Measurements from ENCODE around the gene GLIS1. TPM values are rescaled to one million over a fixed set of nuclear protein-coding genes. Genes with fewer than 3 reads are reported as not detected.

Gene GLIS1
- total and polyA plus RNA-seq, 2 of the 8 experiments (the other 6 are each of a cell fraction or from before 2014, with no cell fraction given), result 0.15 to 0.22 TPM

- Histone ChIP-seq H2AK5ac (ENCODE audit: low read depth, low read length) (no peak overlapping the region), H3K4ac (replicated peaks; ENCODE audit: insufficient read length, low read depth, low read length) (no peak overlapping the region), H3K18ac (ENCODE audit: extremely low read depth, low read length) (no peak overlapping the region), H2BK20ac (ENCODE audit: low read length) (no peak overlapping the region), H2BK12ac (ENCODE audit: low read depth, low read length) (no peak overlapping the region), H3K14ac (ENCODE audit: insufficient read length) (no peak overlapping the region), H3K36me3 (ENCODE audit: control insufficient read depth in 2 of 4, insufficient read depth in 4 of 4, low read length in 3 of 4) (no peaks in the 10 kb centered on the region), H3K27me3 (replicated peaks in 1 of 4; ENCODE audit: control insufficient read depth in 3 of 4, extremely low read depth in 1 of 4, insufficient read depth in 3 of 4, low read length in 3 of 4) (no peaks in the 10 kb centered on the region), H3K56ac (replicated peaks; ENCODE audit: insufficient read length, low read depth, low read length) (no peak overlapping the region), H3K79me2 (ENCODE audit: control insufficient read depth in 1 of 2, insufficient read depth in 2 of 2, low read length in 2 of 2) (no peaks in the 10 kb centered on the region), H2BK120ac (replicated peaks; ENCODE audit: low read depth, low read length) (no peak overlapping the region), H3K9me3 (ENCODE audit: insufficient read depth in 2 of 2, low read depth in 1 of 2, low read length in 1 of 2) (no peaks in the 10 kb centered on the region), H3K27ac (ENCODE audit: low read depth, low read length) (no peak overlapping the region), H4K5ac (ENCODE audit: insufficient read length, low read depth, low read length) (no peak overlapping the region), H3K4me2 (ENCODE audit: insufficient read depth in 1 of 2, low read depth in 2 of 2, low read length in 2 of 2) (no peak overlapping the region), H3K9ac (replicated peaks in 1 of 4; ENCODE audit: extremely low read depth in 1 of 4, low read depth in 3 of 4, low read length in 3 of 4) (no peak overlapping the region), H4K8ac (ENCODE audit: extremely low read depth, insufficient read depth, low read length) (no peak overlapping the region), H3K4me3 (ENCODE audit: extremely low read depth in 1 of 4, insufficient read depth in 2 of 4, low read depth in 3 of 4, low read length in 4 of 4) (no peak overlapping the region), H3K23ac (ENCODE audit: insufficient read length) (no peak overlapping the region), H3K79me1 (ENCODE audit: low read depth, low read length) (no peaks in the 10 kb centered on the region; the same call in 1 of the 2 replicates), H4K91ac (replicated peaks; ENCODE audit: insufficient read length, low read length) (no peak overlapping the region), H2BK5ac (ENCODE audit: low read depth, low read length) (no peak overlapping the region), H4K20me1 (replicated peaks in 1 of 2; ENCODE audit: control insufficient read depth in 1 of 2, insufficient read depth in 2 of 2, low read length in 2 of 2) (no peaks in the 10 kb centered on the region), H2BK15ac (ENCODE audit: low read length) (no peak overlapping the region), H3K4me1 (replicated peaks in 1 of 4; ENCODE audit: control insufficient read depth in 3 of 4, insufficient read depth in 4 of 4, low read length in 3 of 4) (no peaks in the 10 kb centered on the region; a peak in 1 of 7 replicates), H3K23me2 (ENCODE audit: low read depth, low read length) (no peaks in the 10 kb centered on the region), H2AFZ (ENCODE audit: low read length) (no peak overlapping the region)
- WGBS, 2 experiments (ENCODE audit: extremely low coverage in 1 of 2, insufficient coverage in 1 of 2, insufficient read length in 1 of 2, insufficient replicate concordance in 2 of 2, low coverage in 1 of 2, low lambda C conversion rate in 2 of 2, missing lambda C conversion rate in 1 of 2), result 65% methylated on average over 2 of the region's 2 CpGs; no CpG with 5 or more reads in 1 of the 2 experiments
- FAIRE-seq (no peak), DNase-seq (ENCODE audit: low read depth in 1 of 2, low spot score in 2 of 2) (no peak)
- POLR2A ChIA-PET (ENCODE audit: partially characterized antibody), result interaction anchor here (0.6 kb wide), 1 partner anchor 25 kb away, joined by 3 read pairs; no protein-coding TSS in a partner anchor
- CTCF ChIA-PET (ENCODE audit: partially characterized antibody), result interaction anchor here (0.6 to 2.1 kb wide), 8 partner anchors 12 to 176 kb away, joined by 3 to 11 read pairs (median 3); no protein-coding TSS in a partner anchor
- TF ChIP-seq CTCF (IDR thresholded peaks at IDR 0.05; ENCODE audit: control extremely low read depth in 1 of 3, insufficient read depth in 1 of 3, low read depth in 1 of 3, low read length in 3 of 3) (no peak), KDM5A (IDR thresholded peaks at IDR 0.05; ENCODE audit: low read length) (no peak), CEBPB (IDR thresholded peaks at IDR 0.05; ENCODE audit: low read depth, low read length) (no peak), SP4 (IDR thresholded peaks at IDR 0.05; ENCODE audit: low read length) (no peak), ATF3 (IDR thresholded peaks at IDR 0.05; ENCODE audit: insufficient read depth, low read depth, low read length) (no peak), RAD21 (IDR thresholded peaks at IDR 0.05 in 1 of 2, conservative IDR thresholded peaks at IDR 0.05 in 1 of 2; ENCODE audit: low read depth in 2 of 2, low read length in 2 of 2) (no peak), TCF12 (IDR thresholded peaks at IDR 0.05; ENCODE audit: low read depth, low read length) (no peak), EP300 (IDR thresholded peaks at IDR 0.05; ENCODE audit: borderline replicate concordance in 1 of 2, low read depth in 2 of 2, low read length in 2 of 2) (no peak), POU5F1 (IDR thresholded peaks at IDR 0.05; ENCODE audit: low read depth, low read length) (no peak), POLR2A (IDR thresholded peaks at IDR 0.05; ENCODE audit: control extremely low read depth in 1 of 2, low read depth in 2 of 2, low read length in 2 of 2) (no peak), CBX8 (IDR thresholded peaks at IDR 0.05; ENCODE audit: borderline replicate concordance, low read depth, low read length) (no peak)
These were observed 79.5 kb downstream of the GLIS1 start for GRCh38 chr1:53659436-53659835.

Measured in H1 (cell line).